ENCODE results near the gene HMGXB4. TPM values are rescaled to one million over a fixed set of nuclear protein-coding genes. Genes with fewer than 3 reads are reported as not detected.

The HMGXB4 gene
- total RNA-seq, 1 donor from 2014 or later: 8.6 TPM

- no peak for TF ChIP-seq CTCF (IDR thresholded peaks at IDR 0.05; ENCODE audit: borderline replicate concordance)
- no peak for DNase-seq
- no peak overlapping the region for H3K4me3 ChIP-seq
- H3K9me3 ChIP-seq (replicated peaks): no peaks in the 10 kb centered on the region
- H3K27ac ChIP-seq (replicated peaks): peak overlapping the region; percentile 75
- peaks cover 84% of the 10 kb centered on the region for H3K36me3 ChIP-seq
- intact Hi-C loops (cut with micrococcal nuclease): no loop called here
- H3K27me3 ChIP-seq (ENCODE audit: low read depth): no peaks in the 10 kb centered on the region
- peaks cover 66% of the 10 kb centered on the region for H3K4me1 ChIP-seq
Observed at GRCh38 chr22:35329114-35329847, 72.0 kb downstream of the HMGXB4 start.

- Histone ChIP-seq H3K27ac (replicated peaks) (peak overlapping the region; percentile 75), H3K36me3 (peaks cover 84% of the 10 kb centered on the region), H3K9me3 (replicated peaks) (no peaks in the 10 kb centered on the region), H3K4me3 (no peak overlapping the region), H3K27me3 (ENCODE audit: low read depth) (no peaks in the 10 kb centered on the region), H3K4me1 (peaks cover 77% of the 10 kb centered on the region)
- TF ChIP-seq CTCF (IDR thresholded peaks at IDR 0.05; ENCODE audit: borderline replicate concordance): no peak
- peak; percentile 90 for DNase-seq
- intact Hi-C loops (cut with micrococcal nuclease): no loop called here
Observed at GRCh38 chr22:35330258-35330861, 73.1 kb downstream of the HMGXB4 start.

- peaks cover 84% of the 10 kb centered on the region for H3K36me3 ChIP-seq
- no peaks in the 10 kb centered on the region for H3K27me3 ChIP-seq (ENCODE audit: low read depth)
- intact Hi-C loops (cut with micrococcal nuclease): no loop called here
- H3K9me3 ChIP-seq (replicated peaks): no peaks in the 10 kb centered on the region
- H3K4me3 ChIP-seq: no peak overlapping the region
- peaks cover 95% of the 10 kb centered on the region for H3K4me1 ChIP-seq
- TF ChIP-seq CTCF (IDR thresholded peaks at IDR 0.05; ENCODE audit: borderline replicate concordance): no peak
- H3K27ac ChIP-seq (replicated peaks): peak overlapping the region; percentile 75
- DNase-seq: no peak
Observed at GRCh38 chr22:35332278-35332677, 75.0 kb downstream of the HMGXB4 start.

GRCh38 chr22:35333220-35333619, 75.9 kb downstream of the HMGXB4 start:
- Histone ChIP-seq H3K4me1 (peaks cover 87% of the 10 kb centered on the region), H3K27me3 (ENCODE audit: low read depth) (no peaks in the 10 kb centered on the region), H3K4me3 (no peak overlapping the region), H3K27ac (replicated peaks) (peak overlapping the region; percentile 75), H3K36me3 (peaks cover 84% of the 10 kb centered on the region), H3K9me3 (replicated peaks) (no peaks in the 10 kb centered on the region)
- no peak for DNase-seq
- intact Hi-C loops (cut with micrococcal nuclease): no loop called here
- TF ChIP-seq CTCF (IDR thresholded peaks at IDR 0.05; ENCODE audit: borderline replicate concordance): no peak

DNA sequence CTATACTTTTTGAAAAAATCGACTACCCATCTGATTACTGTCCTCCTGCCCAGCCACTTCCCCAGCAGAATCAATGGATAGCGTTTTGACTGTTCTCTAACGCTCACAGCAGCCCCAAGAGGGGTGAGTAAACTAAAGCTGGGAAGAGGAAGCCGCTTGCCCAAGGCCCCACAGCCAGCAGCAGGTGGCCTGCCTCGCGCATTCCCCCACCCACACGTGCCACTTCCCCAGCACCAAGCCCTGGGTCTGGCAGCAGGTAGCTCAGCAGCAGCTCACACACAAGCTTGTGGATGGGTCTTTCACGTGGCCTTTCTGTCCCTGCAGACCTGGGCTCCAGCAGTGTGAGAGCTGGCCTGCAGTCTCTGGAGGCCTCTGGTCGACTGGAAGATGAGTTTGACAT, 76.7 kb downstream of the HMGXB4 start:
- Histone ChIP-seq H3K27ac (replicated peaks) (peak overlapping the region; percentile 64), H3K27me3 (ENCODE audit: low read depth) (no peaks in the 10 kb centered on the region), H3K4me3 (no peak overlapping the region), H3K36me3 (peaks cover 84% of the 10 kb centered on the region), H3K4me1 (peaks cover 80% of the 10 kb centered on the region), H3K9me3 (replicated peaks) (no peaks in the 10 kb centered on the region)
- intact Hi-C loops (cut with micrococcal nuclease): no loop called here
- no peak for TF ChIP-seq CTCF (IDR thresholded peaks at IDR 0.05; ENCODE audit: borderline replicate concordance)
- no peak for DNase-seq

Measured in left ventricle myocardium inferior (tissue), 1 donor.